H1 (cell line): ENCODE data around the gene CGA. TPM values are rescaled to one million over a fixed set of nuclear protein-coding genes. Genes with fewer than 3 reads are reported as not detected.

Experiments
- CHD1 ChIP-seq: IDR thresholded peaks from 2 replicates; pipeline ENCODE4 v1.6.1; 2012; ENCODE audit warnings: low read depth, low read length, improper control_type of control experiment
- EGR1 ChIP-seq: IDR thresholded peaks from 2 replicates; pipeline ENCODE4 v1.6.1; 2011; ENCODE audit warnings: low read depth, low read length, borderline replicate concordance
- GTF2F1 ChIP-seq: IDR thresholded peaks from 2 replicates; pipeline ENCODE4 v1.6.1; 2012; ENCODE audit warnings: low read depth, low read length, improper control_type of control experiment, borderline replicate concordance
- NANOG ChIP-seq: IDR thresholded peaks from 2 replicates; pipeline ENCODE4 v1.6.1; 2011; ENCODE audit warnings: low read length, low read depth, mild to moderate bottlenecking, inconsistent platforms; ENCODE audit not compliant: insufficient read depth, poor library complexity, severe bottlenecking
- RAD21 ChIP-seq, 2 experiments: IDR thresholded peaks in 1 of 2; conservative IDR thresholded peaks in 1 of 2; 2 replicates each; pipeline ENCODE4 v1.6.1; 2011; ENCODE audit warnings: low read depth in 2 of 2, low read length in 2 of 2, improper control_type of control experiment in 1 of 2, inconsistent platforms in 1 of 2, mild to moderate bottlenecking in 1 of 2, moderate library complexity in 1 of 2
- RBBP5 ChIP-seq: IDR thresholded peaks from 2 replicates; pipeline ENCODE4 v1.7.1; 2012; ENCODE audit warnings: low read depth, mild to moderate bottlenecking, inconsistent platforms, low read length, moderate library complexity, borderline replicate concordance
- TAF1 ChIP-seq: IDR thresholded peaks from 2 replicates; pipeline ENCODE4 v1.6.1; 2011; ENCODE audit warnings: mild to moderate bottlenecking, low read depth, low read length
- TCF12 ChIP-seq: IDR thresholded peaks from 2 replicates; pipeline ENCODE4 v1.6.1; 2011; ENCODE audit warnings: low read depth, mild to moderate bottlenecking, low read length
- polyA plus RNA-seq, 7 experiments: library from polyadenylated mRNA; depleted of rRNA in 3 of 7; stranded (reverse) in 5 of 7; unstranded in 2 of 7; fragments of >200 nt in 5 of 7; fragments of 200-250 nt in 2 of 7; gene quantifications; 1 replicate in 5 of 7; 2 replicates in 1 of 7; 4 replicates in 1 of 7; pipeline versions ENCODE4 v1.2.1 to v1.2.3, GENCODE V29; 2011 to 2013; ENCODE audit warnings: missing spikeins in 2 of 7, mixed read lengths in 2 of 7
- total RNA-seq: library from RNA; stranded (reverse); fragmentation: NEBNext Ultra II Directional; extraction: Animal tissue kit (Norgen Biotek cat#: 25700); gene quantifications from 2 replicates; pipeline ENCODE4 v1.2.1, GENCODE V29; 2021
- TF ChIP-seq, protein P1 (sequence below): fragments of 300-600 bp; sonication (generic); IDR thresholded peaks from 2 replicates; pipeline ENCODE4 v1.7.1; 2012; ENCODE audit warnings: low read length, moderate library complexity, mild to moderate bottlenecking, inconsistent platforms; ENCODE audit not compliant: insufficient replicate concordance

Gene CGA
- total and polyA plus RNA-seq, 2 of the 8 experiments (the other 6 are each of a cell fraction or from before 2014, with no cell fraction given): not detected

DNA sequence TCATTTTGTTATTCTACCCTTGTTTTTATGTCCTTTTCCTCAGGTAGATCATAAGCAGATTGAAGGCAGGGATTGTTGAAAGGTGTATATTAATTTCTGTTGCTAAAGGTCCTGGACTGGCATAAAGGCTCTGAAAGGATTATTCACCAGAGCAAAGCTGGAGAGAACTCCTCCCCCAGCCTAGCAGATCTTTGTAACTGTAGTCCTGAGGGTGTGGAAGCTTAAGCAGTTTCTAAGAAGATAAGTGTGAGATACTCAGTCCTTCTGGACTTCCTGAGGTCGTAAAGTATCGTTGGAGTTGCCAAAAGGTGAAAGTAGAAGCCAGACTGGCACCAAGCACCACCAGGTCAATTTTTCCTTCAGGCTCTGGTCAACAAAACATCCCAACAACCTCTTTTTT, 24.2 kb downstream of the CGA start (continued):
- TF ChIP-seq, protein P1, sequence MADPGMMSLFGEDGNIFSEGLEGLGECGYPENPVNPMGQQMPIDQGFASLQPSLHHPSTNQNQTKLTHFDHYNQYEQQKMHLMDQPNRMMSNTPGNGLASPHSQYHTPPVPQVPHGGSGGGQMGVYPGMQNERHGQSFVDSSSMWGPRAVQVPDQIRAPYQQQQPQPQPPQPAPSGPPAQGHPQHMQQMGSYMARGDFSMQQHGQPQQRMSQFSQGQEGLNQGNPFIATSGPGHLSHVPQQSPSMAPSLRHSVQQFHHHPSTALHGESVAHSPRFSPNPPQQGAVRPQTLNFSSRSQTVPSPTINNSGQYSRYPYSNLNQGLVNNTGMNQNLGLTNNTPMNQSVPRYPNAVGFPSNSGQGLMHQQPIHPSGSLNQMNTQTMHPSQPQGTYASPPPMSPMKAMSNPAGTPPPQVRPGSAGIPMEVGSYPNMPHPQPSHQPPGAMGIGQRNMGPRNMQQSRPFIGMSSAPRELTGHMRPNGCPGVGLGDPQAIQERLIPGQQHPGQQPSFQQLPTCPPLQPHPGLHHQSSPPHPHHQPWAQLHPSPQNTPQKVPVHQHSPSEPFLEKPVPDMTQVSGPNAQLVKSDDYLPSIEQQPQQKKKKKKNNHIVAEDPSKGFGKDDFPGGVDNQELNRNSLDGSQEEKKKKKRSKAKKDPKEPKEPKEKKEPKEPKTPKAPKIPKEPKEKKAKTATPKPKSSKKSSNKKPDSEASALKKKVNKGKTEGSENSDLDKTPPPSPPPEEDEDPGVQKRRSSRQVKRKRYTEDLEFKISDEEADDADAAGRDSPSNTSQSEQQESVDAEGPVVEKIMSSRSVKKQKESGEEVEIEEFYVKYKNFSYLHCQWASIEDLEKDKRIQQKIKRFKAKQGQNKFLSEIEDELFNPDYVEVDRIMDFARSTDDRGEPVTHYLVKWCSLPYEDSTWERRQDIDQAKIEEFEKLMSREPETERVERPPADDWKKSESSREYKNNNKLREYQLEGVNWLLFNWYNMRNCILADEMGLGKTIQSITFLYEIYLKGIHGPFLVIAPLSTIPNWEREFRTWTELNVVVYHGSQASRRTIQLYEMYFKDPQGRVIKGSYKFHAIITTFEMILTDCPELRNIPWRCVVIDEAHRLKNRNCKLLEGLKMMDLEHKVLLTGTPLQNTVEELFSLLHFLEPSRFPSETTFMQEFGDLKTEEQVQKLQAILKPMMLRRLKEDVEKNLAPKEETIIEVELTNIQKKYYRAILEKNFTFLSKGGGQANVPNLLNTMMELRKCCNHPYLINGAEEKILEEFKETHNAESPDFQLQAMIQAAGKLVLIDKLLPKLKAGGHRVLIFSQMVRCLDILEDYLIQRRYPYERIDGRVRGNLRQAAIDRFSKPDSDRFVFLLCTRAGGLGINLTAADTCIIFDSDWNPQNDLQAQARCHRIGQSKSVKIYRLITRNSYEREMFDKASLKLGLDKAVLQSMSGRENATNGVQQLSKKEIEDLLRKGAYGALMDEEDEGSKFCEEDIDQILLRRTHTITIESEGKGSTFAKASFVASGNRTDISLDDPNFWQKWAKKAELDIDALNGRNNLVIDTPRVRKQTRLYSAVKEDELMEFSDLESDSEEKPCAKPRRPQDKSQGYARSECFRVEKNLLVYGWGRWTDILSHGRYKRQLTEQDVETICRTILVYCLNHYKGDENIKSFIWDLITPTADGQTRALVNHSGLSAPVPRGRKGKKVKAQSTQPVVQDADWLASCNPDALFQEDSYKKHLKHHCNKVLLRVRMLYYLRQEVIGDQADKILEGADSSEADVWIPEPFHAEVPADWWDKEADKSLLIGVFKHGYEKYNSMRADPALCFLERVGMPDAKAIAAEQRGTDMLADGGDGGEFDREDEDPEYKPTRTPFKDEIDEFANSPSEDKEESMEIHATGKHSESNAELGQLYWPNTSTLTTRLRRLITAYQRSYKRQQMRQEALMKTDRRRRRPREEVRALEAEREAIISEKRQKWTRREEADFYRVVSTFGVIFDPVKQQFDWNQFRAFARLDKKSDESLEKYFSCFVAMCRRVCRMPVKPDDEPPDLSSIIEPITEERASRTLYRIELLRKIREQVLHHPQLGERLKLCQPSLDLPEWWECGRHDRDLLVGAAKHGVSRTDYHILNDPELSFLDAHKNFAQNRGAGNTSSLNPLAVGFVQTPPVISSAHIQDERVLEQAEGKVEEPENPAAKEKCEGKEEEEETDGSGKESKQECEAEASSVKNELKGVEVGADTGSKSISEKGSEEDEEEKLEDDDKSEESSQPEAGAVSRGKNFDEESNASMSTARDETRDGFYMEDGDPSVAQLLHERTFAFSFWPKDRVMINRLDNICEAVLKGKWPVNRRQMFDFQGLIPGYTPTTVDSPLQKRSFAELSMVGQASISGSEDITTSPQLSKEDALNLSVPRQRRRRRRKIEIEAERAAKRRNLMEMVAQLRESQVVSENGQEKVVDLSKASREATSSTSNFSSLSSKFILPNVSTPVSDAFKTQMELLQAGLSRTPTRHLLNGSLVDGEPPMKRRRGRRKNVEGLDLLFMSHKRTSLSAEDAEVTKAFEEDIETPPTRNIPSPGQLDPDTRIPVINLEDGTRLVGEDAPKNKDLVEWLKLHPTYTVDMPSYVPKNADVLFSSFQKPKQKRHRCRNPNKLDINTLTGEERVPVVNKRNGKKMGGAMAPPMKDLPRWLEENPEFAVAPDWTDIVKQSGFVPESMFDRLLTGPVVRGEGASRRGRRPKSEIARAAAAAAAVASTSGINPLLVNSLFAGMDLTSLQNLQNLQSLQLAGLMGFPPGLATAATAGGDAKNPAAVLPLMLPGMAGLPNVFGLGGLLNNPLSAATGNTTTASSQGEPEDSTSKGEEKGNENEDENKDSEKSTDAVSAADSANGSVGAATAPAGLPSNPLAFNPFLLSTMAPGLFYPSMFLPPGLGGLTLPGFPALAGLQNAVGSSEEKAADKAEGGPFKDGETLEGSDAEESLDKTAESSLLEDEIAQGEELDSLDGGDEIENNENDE: no peak
- TF ChIP-seq RAD21 (IDR thresholded peaks at IDR 0.05 in 1 of 2, conservative IDR thresholded peaks at IDR 0.05 in 1 of 2; ENCODE audit: low read depth in 2 of 2, low read length in 2 of 2) (no peak), TCF12 (no peak), NANOG (no peak), EGR1 (no peak), RBBP5 (no peak), TAF1 (no peak), CHD1 (no peak), GTF2F1 (no peak)
